ENCODE results near the gene LMOD1.

The LMOD1 gene

DNA sequence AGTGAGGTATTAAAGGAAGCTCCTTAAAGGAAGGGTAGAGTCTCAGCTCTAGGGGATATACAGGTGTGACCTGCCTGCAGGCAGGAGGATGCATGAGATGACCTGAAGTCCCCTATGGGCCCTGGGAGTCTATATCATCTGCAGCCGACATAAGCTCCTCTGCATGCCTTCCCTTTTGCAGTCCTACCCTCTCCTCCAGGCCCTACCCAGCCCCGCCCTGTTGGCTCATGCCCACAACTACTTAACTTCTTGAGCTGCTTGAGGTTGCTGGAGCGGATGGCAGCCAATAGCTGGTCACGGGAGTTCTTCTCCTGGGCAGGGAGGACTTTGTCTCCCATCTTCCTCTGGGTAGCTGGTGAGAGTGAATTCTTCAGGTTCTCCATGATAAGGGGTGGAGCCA, 47.4 kb downstream of the LMOD1 start:
- H3K36me3 Mint-ChIP-seq: no peaks in the 10 kb centered on the region
- H3K9me3 Mint-ChIP-seq: no peaks in the 10 kb centered on the region
- no peak for DNase-seq
- no peak overlapping the region for H3K27ac Mint-ChIP-seq
- H3K27me3 Mint-ChIP-seq: peaks cover 35% of the 10 kb centered on the region
- H3K4me3 Mint-ChIP-seq: no peak overlapping the region
- CTCF ChIA-PET: interaction anchor here (0.9 to 1.2 kb wide), 3 partner anchors 74 to 237 kb away, joined by 3 to 4 read pairs (median 3); no protein-coding TSS in a partner anchor
- H3K4me1 Mint-ChIP-seq: peaks cover 23% of the 10 kb centered on the region

DNA sequence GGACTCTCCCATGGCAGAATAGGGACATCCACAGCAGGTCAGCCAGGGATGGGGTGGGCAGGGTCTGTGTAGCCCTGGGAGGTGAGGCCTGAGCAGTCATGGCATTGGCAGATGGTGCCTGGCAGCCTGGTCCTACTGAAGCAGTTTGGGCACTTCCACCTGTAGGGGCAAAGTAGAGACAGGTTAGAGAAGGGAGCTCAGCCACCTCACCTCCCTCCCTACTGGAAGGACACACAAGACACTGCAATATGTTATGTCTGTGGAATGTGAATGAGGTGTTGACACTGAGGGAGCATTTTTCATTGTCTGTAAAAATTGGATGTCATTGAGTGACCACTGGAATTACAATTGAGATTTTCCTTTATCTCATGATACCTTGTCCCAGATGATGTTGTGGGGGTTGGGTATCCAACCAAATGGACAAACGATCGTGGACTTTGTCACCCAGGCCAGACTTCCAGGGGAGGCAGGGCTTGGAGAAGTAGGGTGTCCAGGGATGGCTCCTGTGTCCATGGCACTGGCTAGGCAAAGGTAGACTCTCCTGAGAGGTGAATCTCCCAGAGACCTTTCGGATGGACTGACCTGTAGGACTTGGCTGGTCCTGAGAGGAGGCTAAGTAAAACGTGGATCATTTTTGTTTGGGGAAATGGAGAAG, 48.0 kb downstream of the LMOD1 start:
- no peak overlapping the region for H3K27ac Mint-ChIP-seq
- no peaks in the 10 kb centered on the region for H3K9me3 Mint-ChIP-seq
- peaks cover 37% of the 10 kb centered on the region for H3K27me3 Mint-ChIP-seq
- DNase-seq: no peak
- no peak overlapping the region for H3K4me3 Mint-ChIP-seq
- H3K36me3 Mint-ChIP-seq: no peaks in the 10 kb centered on the region
- CTCF ChIA-PET: interaction anchor here (0.8 to 1.6 kb wide), 5 partner anchors 10 to 101 kb away, joined by 3 to 5 read pairs (median 3); partner anchors contain the start of gene TIMM17A
- peaks cover 23% of the 10 kb centered on the region for H3K4me1 Mint-ChIP-seq

DNA sequence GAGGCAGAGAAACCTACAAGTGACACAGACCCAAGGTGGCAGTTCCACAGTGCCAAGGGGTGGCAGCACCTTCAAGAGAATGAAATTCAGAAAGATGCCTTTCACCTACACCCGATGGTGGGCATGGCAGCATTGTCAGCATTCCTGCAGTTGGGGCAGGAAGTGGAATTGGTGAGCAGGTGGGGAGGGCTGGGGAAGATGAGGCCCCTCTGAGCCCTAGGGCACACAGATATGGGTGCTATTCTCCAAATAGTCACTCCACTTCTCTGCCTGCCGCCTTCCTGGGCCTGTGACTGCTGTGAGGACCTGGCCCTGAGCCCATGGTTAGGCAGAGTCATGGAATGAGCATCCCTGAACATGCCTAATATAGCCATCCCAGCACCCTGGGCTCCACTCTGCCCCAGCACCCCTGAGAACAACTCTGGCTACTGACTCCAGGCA, 49.4 kb downstream of the LMOD1 start:
- DNase-seq: no peak
- Mint-ChIP-seq H3K27ac (no peak overlapping the region), H3K36me3 (no peaks in the 10 kb centered on the region), H3K4me1 (peaks cover 23% of the 10 kb centered on the region), H3K27me3 (peaks cover 37% of the 10 kb centered on the region), H3K9me3 (no peaks in the 10 kb centered on the region), H3K4me3 (no peak overlapping the region)
- CTCF ChIA-PET: interaction anchor here (0.9 to 3.9 kb wide), 15 partner anchors 10 to 335 kb away, joined by 3 to 81 read pairs (median 9); partner anchors contain the start of gene TIMM17A

DNA sequence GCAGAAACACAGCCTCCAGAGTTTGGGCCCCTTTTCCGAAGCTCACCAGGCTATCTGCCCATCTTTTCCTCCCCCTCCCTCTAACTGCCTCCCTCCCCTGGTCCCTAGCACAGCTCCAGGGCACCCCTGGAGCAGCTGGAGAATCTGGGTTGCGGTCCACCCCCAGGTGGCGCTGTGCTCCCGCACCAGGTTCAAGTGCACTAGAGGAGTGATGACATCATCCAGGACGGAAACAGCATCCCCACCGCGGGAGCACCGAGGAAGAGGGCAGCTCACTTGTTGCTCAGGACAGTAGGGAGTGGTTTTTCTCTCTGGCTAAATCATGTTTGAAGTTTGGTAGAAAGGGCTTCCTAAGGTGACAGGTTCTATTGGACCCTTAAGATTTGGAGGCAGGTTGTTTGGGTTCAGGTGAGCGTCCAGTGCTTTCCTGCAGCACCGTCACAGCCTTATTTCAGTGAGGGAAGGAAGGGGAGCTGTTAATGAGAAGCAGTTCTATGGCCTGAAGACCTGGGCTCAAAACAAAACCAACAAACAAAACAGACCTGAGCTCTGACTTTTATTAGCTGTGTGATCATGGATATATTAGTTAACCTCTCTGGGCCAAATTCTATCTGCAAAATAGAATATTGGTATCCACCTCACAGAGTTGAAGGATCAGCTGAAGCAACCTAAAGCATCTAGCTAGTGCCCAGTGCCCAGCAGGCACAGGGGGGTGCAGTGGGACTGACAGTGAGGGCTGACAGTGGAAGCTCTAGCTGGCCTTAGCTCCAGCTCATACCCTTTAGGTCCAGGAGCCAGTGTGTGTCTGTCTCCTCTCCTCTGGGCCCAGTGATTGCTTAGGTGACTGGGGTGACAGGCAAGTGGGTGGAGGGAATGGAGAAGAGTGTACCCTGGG, 50.2 kb downstream of the LMOD1 start:
- Mint-ChIP-seq H3K27me3 (peaks cover 45% of the 10 kb centered on the region), H3K4me3 (no peak overlapping the region)
- CTCF ChIA-PET: interaction anchor here (0.6 to 3.9 kb wide), 41 partner anchors 8 to 1172 kb away, joined by 3 to 81 read pairs (median 5); partner anchors contain the start of genes LMOD1, RNPEP and TIMM17A

DNA sequence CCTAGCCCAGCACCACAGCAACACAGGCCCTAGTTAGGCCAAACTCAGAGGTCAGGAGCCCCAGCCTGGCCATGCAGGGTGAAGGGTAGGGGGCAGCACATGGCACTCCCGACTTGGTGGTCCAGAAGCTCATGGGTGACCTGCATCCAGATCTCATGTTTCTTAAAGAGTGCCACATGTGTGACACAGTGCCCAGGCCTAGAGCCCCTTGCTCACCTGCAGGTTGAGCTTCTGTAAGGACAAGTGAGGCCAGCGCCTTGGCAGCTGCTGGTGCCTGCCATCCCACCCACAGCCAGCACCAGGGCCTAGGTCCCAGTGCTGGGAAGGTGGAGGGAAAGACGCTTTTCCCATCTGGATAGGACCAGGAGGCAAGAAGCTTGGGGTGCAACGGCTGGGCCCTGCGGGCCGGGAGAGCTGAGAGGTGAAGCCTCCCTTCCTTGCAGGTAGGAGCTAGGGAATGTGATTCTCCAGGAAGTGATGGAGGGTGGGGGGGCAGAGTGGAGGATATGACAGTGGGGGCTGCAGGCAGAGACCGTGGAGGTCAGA, 51.2 kb downstream of the LMOD1 start:
- Mint-ChIP-seq H3K27me3 (peaks cover 47% of the 10 kb centered on the region), H3K4me1 (peaks cover 23% of the 10 kb centered on the region), H3K36me3 (no peaks in the 10 kb centered on the region), H3K4me3 (no peak overlapping the region), H3K9me3 (no peaks in the 10 kb centered on the region), H3K27ac (no peak overlapping the region)
- CTCF ChIA-PET: interaction anchor here (0.9 to 3.9 kb wide), 31 partner anchors 9 to 240 kb away, joined by 3 to 81 read pairs (median 5); partner anchors contain the start of genes LMOD1 and TIMM17A
- no peak for DNase-seq

More for the DNA sequence above, 50.2 kb downstream of the LMOD1 start:
- DNase-seq: peak; percentile 92
- Mint-ChIP-seq H3K36me3 (no peaks in the 10 kb centered on the region), H3K27ac (peak overlapping the region; percentile 54), H3K4me1 (peaks cover 23% of the 10 kb centered on the region), H3K9me3 (no peaks in the 10 kb centered on the region)

DNA sequence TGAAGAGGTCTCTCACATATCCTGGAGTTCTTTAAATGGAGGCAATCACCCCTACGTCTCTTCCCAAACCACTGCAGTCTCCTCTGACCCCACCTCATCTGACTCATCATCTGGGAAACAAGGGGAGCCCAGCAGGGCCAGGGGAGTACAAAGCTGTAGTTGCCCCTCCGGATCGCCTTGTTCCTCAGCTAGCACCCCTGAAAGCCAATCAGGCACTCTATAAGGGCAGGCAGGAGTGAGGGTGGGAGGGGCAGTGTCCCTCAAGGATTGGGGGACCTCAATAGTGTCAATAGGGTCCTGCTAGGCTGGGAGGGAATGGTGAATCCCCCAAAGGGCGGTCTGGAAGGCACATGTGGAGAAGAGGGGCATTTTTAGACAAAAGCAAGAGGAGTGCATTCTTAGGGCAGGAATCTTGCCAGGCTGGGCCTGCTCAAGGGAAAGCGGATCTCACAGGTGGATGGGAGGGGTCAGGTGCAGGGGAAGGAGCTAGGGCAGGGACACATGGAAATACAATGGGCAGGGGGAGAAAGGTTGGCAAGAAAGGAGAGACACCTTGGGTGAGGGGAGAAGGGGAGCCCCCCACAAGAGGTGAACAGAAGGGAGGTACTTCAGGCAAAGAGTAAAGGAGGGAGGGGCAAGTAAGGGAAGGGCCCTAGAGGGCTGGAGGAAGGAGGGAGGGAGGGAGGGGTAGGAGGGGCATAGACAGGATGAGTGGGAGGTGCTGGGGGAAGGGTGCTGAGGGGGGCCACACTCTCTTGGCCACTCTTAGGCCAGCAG, 51.8 kb downstream of the LMOD1 start:
- H3K4me1 Mint-ChIP-seq: peaks cover 24% of the 10 kb centered on the region
- peaks cover 50% of the 10 kb centered on the region for H3K27me3 Mint-ChIP-seq
- no peak for DNase-seq
- H3K9me3 Mint-ChIP-seq: no peaks in the 10 kb centered on the region
- H3K4me3 Mint-ChIP-seq: no peak overlapping the region
- no peaks in the 10 kb centered on the region for H3K36me3 Mint-ChIP-seq
- CTCF ChIA-PET: interaction anchor here (0.7 to 3.9 kb wide), 18 partner anchors 8 to 241 kb away, joined by 3 to 81 read pairs (median 10); partner anchors contain the start of genes LMOD1 and TIMM17A
- H3K27ac Mint-ChIP-seq: no peak overlapping the region

DNA sequence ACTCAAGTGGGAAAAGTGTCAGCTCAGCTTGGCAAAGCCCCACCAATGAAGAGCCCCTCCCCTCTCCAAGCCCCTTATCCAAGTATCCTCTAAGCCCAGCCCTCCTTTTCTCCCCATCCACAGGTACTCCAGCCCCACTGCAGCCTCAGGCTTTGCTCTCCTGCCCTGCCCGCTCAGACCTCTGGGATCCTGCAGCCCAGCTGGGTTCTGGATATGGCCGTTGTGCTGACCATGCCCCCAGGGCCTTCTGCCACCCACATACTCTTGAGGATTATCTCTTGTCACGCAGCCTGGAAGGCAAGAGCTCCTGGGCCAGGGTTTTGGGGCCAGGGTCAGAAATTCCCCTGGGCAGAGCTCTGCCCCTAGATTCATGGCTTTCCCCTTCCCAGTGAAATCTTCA, 52.9 kb downstream of the LMOD1 start:
- no peak for DNase-seq
- Mint-ChIP-seq H3K4me3 (no peak overlapping the region), H3K9me3 (no peaks in the 10 kb centered on the region), H3K4me1 (peaks cover 26% of the 10 kb centered on the region), H3K27me3 (peaks cover 54% of the 10 kb centered on the region), H3K36me3 (no peaks in the 10 kb centered on the region), H3K27ac (no peak overlapping the region)
- CTCF ChIA-PET: interaction anchor here (0.8 to 3.9 kb wide), 5 partner anchors 11 to 107 kb away, joined by 3 to 81 read pairs (median 9); no protein-coding TSS in a partner anchor

DNA sequence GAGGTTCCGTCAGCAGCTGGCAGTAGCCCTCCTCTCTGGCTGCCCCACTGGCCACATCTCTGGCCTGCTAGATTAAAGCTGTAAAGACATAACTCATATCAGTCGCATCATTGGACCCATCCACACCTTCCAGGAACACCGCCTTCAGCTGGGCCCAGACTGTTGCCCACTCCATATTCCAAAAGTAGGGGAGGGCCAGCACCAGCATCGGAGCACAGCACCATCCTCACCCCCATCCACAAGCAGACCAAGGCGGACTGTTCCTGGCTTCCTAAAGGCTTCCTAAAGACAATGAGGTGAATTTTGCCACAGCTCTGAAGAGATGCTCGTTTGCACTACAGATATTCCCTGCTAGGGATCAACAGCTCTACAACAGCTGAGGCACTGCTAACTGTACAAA, 54.1 kb downstream of the LMOD1 start:
- peaks cover 64% of the 10 kb centered on the region for H3K27me3 Mint-ChIP-seq
- no peaks in the 10 kb centered on the region for H3K36me3 Mint-ChIP-seq
- no peak for DNase-seq
- CTCF ChIA-PET: interaction anchor here (0.8 to 2.9 kb wide), 5 partner anchors 11 to 110 kb away, joined by 3 to 9 read pairs (median 4); no protein-coding TSS in a partner anchor
- H3K4me1 Mint-ChIP-seq: peaks cover 26% of the 10 kb centered on the region
- H3K27ac Mint-ChIP-seq: no peak overlapping the region
- no peak overlapping the region for H3K4me3 Mint-ChIP-seq
- no peaks in the 10 kb centered on the region for H3K9me3 Mint-ChIP-seq

DNA sequence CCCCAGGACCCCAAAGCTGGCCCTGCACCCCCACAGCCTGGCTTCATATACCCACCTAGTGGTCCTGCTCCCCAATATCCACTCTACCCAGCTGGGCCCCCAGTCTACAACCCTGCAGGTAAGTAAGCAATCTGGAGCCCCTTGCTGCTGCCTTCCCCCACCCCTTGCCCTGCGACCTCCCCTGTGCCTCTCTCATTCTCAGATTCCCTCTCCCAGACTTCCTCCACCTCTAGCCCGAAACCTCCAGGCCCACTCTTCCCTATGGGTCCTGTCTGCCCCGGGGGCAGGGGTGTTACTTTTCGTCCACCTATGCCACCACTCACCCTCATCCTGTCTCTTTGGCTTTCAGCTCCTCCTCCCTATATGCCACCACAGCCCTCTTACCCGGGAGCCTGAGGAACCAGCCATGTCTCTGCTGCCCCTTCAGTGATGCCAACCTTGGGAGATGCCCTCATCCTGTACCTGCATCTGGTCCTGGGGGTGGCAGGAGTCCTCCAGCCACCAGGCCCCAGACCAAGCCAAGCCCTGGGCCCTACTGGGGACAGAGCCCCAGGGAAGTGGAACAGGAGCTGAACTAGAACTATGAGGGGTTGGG, 54.8 kb downstream of the LMOD1 start:
- H3K9me3 Mint-ChIP-seq: no peaks in the 10 kb centered on the region

DNA sequence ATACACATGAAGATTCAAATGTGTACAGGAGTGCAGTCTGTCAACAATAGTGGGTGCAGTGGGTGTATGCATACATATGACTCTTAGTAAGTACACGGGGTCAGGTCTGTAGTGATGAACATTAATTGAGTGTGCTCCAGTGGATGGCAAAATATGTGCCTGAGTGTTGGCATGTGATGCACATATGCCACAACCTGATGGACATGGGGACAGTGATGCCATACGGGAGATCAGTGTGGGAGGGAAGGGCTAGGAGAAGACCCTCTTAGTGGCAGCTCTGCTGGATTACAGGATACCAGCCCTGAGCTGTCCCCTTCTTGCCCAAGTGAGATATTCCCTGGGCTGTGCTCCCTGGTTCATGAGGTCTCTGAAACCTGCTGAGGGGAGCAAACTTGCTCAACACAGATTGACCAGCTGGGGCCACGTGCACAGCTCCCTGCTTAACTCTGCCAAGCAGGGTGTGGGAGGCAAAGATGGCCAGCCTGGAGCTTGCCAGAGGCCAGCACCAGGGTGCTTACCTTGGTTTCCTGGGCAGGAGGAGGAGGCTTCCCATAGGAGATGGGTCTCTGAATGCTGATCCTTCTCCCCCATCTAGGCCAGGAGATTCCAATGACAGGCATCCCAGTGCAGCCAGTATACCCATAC, 55.4 kb downstream of the LMOD1 start:
- no peak overlapping the region for H3K4me3 Mint-ChIP-seq

More for the DNA sequence above, 54.8 kb downstream of the LMOD1 start:
- H3K27ac Mint-ChIP-seq: no peak overlapping the region
- CTCF ChIA-PET: interaction anchor here (0.8 to 2.9 kb wide), 5 partner anchors 11 to 111 kb away, joined by 3 to 9 read pairs (median 4); no protein-coding TSS in a partner anchor
- H3K4me1 Mint-ChIP-seq: peaks cover 23% of the 10 kb centered on the region
- peaks cover 70% of the 10 kb centered on the region for H3K27me3 Mint-ChIP-seq
- DNase-seq: no peak
- H3K4me3 Mint-ChIP-seq: no peak overlapping the region
- H3K36me3 Mint-ChIP-seq: no peaks in the 10 kb centered on the region

DNA sequence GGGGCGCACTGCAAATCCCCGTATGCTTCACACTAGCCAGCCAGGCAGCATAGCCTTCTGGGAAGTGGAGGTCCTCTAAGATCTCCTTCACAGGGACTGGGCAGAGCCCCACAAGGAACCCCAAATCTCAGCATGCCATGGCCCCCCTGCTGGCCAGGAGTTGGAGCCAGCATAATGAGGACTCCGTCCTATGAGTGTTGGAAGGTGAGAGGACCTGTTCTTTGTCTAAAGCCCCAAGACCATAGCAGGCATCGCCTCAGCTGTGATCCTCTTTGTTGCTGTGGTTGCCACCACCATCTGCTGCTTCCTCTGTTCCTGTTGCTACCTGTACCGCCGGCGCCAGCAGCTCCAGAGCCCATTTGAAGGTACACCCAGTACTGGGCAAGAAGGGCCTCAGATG, 56.1 kb downstream of the LMOD1 start:
- H3K4me1 Mint-ChIP-seq: peaks cover 14% of the 10 kb centered on the region
- CTCF ChIA-PET: interaction anchor here (0.9 kb wide), 2 partner anchors 9 to 110 kb away, joined by 3 to 4 read pairs; no protein-coding TSS in a partner anchor
- no peak for DNase-seq
- H3K27ac Mint-ChIP-seq: no peak overlapping the region
- no peaks in the 10 kb centered on the region for H3K36me3 Mint-ChIP-seq
- H3K4me3 Mint-ChIP-seq: no peak overlapping the region
- peaks cover 79% of the 10 kb centered on the region for H3K27me3 Mint-ChIP-seq
- H3K9me3 Mint-ChIP-seq: no peaks in the 10 kb centered on the region

More for the DNA sequence above, 55.4 kb downstream of the LMOD1 start:
- CTCF ChIA-PET: interaction anchor here (0.9 to 2.9 kb wide), 3 partner anchors 10 to 109 kb away, joined by 4 to 9 read pairs (median 7); no protein-coding TSS in a partner anchor
- Mint-ChIP-seq H3K9me3 (no peaks in the 10 kb centered on the region), H3K27ac (no peak overlapping the region), H3K36me3 (no peaks in the 10 kb centered on the region), H3K27me3 (peaks cover 75% of the 10 kb centered on the region), H3K4me1 (peaks cover 17% of the 10 kb centered on the region)
- DNase-seq: no peak
